OCI-LY7 (cell line): ENCODE data around the gene RAB11FIP4.

Experiments used
- CTCF ChIP-seq: fragments of 200-600 bp; sonication (generic); conservative IDR thresholded peaks from 2 replicates; pipeline ENCODE4 v1.5.1; 2014; ENCODE audit warnings: mild to moderate bottlenecking, antibody characterized with exemption, low read length, moderate library complexity, mixed read lengths
- EZH2phosphoT487 ChIP-seq: fragments of 200-600 bp; sonication (generic); IDR thresholded peaks from 2 replicates; pipeline ENCODE4 v1.6.1; 2018; ENCODE audit warnings: low read depth, borderline replicate concordance, mild to moderate bottlenecking, mixed run types, antibody characterized with exemption, low read length, moderate library complexity, mixed read lengths

GRCh38 chr17:31560616-31561235 is 169.3 kb downstream of the RAB11FIP4 start:
- no peak for TF ChIP-seq CTCF
- no peak for TF ChIP-seq EZH2phosphoT487
